CD14-positive monocyte (primary cell): Measurements from ENCODE around the gene MDN1. TPM values are rescaled to one million over a fixed set of nuclear protein-coding genes. Genes with fewer than 3 reads are reported as not detected.
A peak's percentile ranks its signal among the peaks of the same experiment; 100 is the strongest.
"Not testable (repeated sequence)": the region's sequence is repeated elsewhere in the genome, so short reads cannot be mapped to it uniquely, and the experiment has no call there.

Experiments
- DNase-seq, 3 donors: peaks; one replicate each; pipeline ENCODE4 v3.0.0-alpha.2; 2011 to 2022
- H2AFZ ChIP-seq: 2 replicates; pipeline ENCODE4 v1.6.0; 2012; ENCODE audit warnings: mild to moderate bottlenecking, low read depth, low read length, inconsistent platforms; ENCODE audit not compliant: insufficient read depth, poor library complexity, severe bottlenecking
- H3K27ac ChIP-seq, 2 donors: 1 replicate in 1 of 2; 2 replicates in 1 of 2; pipeline ENCODE4 v1.5.1; 2012 to 2013; ENCODE audit warnings: low read length in 2 of 2, control low read depth in 1 of 2, inconsistent platforms in 1 of 2, low read depth in 1 of 2, mild to moderate bottlenecking in 1 of 2
- H3K27me3 ChIP-seq, 2 donors: one replicate each; pipeline versions ENCODE4 v1.6.0 to v1.6.1; 2011 to 2013; ENCODE audit warnings: low read length in 2 of 2; ENCODE audit not compliant: control insufficient read depth in 2 of 2, insufficient read depth in 2 of 2
- H3K36me3 ChIP-seq, 2 donors: replicated peaks in 1 of 2; 1 replicate in 1 of 2; 2 replicates in 1 of 2; pipeline versions ENCODE4 v1.5.1 to v1.6.1; 2012 to 2013; ENCODE audit warnings: low read length in 2 of 2, control low read depth in 1 of 2, inconsistent platforms in 1 of 2, mild to moderate bottlenecking in 1 of 2; ENCODE audit not compliant: insufficient read depth in 2 of 2, control insufficient read depth in 1 of 2
- H3K4me1 ChIP-seq, 2 donors: 1 replicate in 1 of 2; 2 replicates in 1 of 2; pipeline versions ENCODE4 v1.5.1 to v1.6.1; 2012 to 2013; ENCODE audit warnings: low read length in 2 of 2, control low read depth in 1 of 2, inconsistent platforms in 1 of 2, mild to moderate bottlenecking in 1 of 2, moderate library complexity in 1 of 2; ENCODE audit not compliant: insufficient read depth in 2 of 2, control insufficient read depth in 1 of 2
- H3K4me2 ChIP-seq: replicated peaks from 2 replicates; pipeline ENCODE3; 2012; ENCODE audit warnings: low read length, moderate library complexity, mild to moderate bottlenecking; ENCODE audit not compliant: poor library complexity, severe bottlenecking; ENCODE audit errors: extremely low read depth
- H3K4me3 ChIP-seq, 3 experiments: fragments of 200-600 bp in 1 of 3; sonication (generic) in 1 of 3; replicated peaks in 1 of 3; 1 replicate in 2 of 3; 2 replicates in 1 of 3; pipeline ENCODE4 v1.5.1; 2011 to 2013; ENCODE audit warnings: low read length in 3 of 3, mild to moderate bottlenecking in 3 of 3, control low read depth in 2 of 3, low read depth in 2 of 3, inconsistent platforms in 1 of 3, moderate library complexity in 1 of 3
- H3K79me2 ChIP-seq: 2 replicates; pipeline ENCODE4 v1.6.0; 2012; ENCODE audit warnings: mild to moderate bottlenecking, control low read depth, inconsistent platforms, low read length, moderate library complexity; ENCODE audit not compliant: insufficient read depth
- H3K9ac ChIP-seq: 2 replicates; pipeline ENCODE4 v1.6.0; 2017; ENCODE audit warnings: low read length, mild to moderate bottlenecking; ENCODE audit not compliant: insufficient read depth, poor library complexity, severe bottlenecking
- H3K9me3 ChIP-seq, 2 donors: replicated peaks in 1 of 2; 1 replicate in 1 of 2; 2 replicates in 1 of 2; pipeline versions ENCODE4 v1.5.1 to v1.6.1; 2012 to 2013; ENCODE audit warnings: low read length in 2 of 2, control low read depth in 1 of 2; ENCODE audit not compliant: control insufficient read depth in 1 of 2, insufficient read depth in 1 of 2
- H4K20me1 ChIP-seq: 2 replicates; pipeline ENCODE4 v1.6.0; 2012; ENCODE audit warnings: mild to moderate bottlenecking, low read length, control low read depth, moderate library complexity; ENCODE audit not compliant: insufficient read depth
- H3K27ac Mint-ChIP-seq, 7 donors: one replicate each; pipeline ENCODE4 v1.8.0; 2020; ENCODE audit warnings: mild to moderate bottlenecking in 7 of 7, mixed read lengths in 7 of 7, moderate library complexity in 6 of 7, inconsistent platforms in 2 of 7
- H3K27me3 Mint-ChIP-seq, 3 donors: one replicate each; pipeline ENCODE4 v1.8.0; 2021 to 2022; ENCODE audit warnings: low read depth in 3 of 3, mild to moderate bottlenecking in 3 of 3, mixed read lengths in 3 of 3, moderate library complexity in 3 of 3, inconsistent platforms in 1 of 3
- H3K36me3 Mint-ChIP-seq, 2 donors: one replicate each; pipeline ENCODE4 v1.8.0; 2020; ENCODE audit warnings: mixed read lengths in 2 of 2, inconsistent platforms in 1 of 2, mild to moderate bottlenecking in 1 of 2
- H3K4me1 Mint-ChIP-seq: one replicate; pipeline ENCODE4 v1.8.0; 2020; ENCODE audit warnings: mild to moderate bottlenecking, mixed read lengths
- H3K4me3 Mint-ChIP-seq, 2 donors: one replicate each; pipeline ENCODE4 v1.8.0; 2020; ENCODE audit warnings: mild to moderate bottlenecking in 2 of 2, mixed read lengths in 2 of 2, moderate library complexity in 1 of 2
- H3K9me3 Mint-ChIP-seq, 7 donors: one replicate each; pipeline ENCODE4 v1.8.0; 2020 to 2022; ENCODE audit warnings: mixed read lengths in 7 of 7, mild to moderate bottlenecking in 6 of 7, moderate library complexity in 6 of 7, inconsistent platforms in 2 of 7
- CTCF ChIP-seq: fragments of 200-600 bp; IDR thresholded peaks from one replicate; pipeline ENCODE4 v1.8.0; 2022; ENCODE audit warnings: antibody characterized with exemption, mild to moderate bottlenecking
- WGBS: methylation state at CpG from one replicate; pipeline ENCODE4 v1.1.5; 2013; ENCODE audit warnings: missing lambda C conversion rate; ENCODE audit not compliant: insufficient coverage; 5-methylcytosine and 5-hydroxymethylcytosine counted together
- intact Hi-C, 2 donors: fragments of 100-400 bp; cut with micrococcal nuclease; formaldehyde crosslinking; loops; one replicate each; pipeline versions ENCODE4 v1.15.0 to v1.15.1; 2023
- polyA plus RNA-seq, 3 donors: library from polyadenylated mRNA; depleted of rRNA in 1 of 3; unstranded in 2 of 3; stranded (reverse) in 1 of 3; fragments of 300-500 nt in 2 of 3; fragments of >200 nt in 1 of 3; fragmentation: Illumina TruSeq in 2 of 3; gene quantifications; 1 replicate in 2 of 3; 2 replicates in 1 of 3; pipeline ENCODE4 v1.2.3, GENCODE V29; 2012 to 2021

MDN1 gene
- polyA plus RNA-seq, 3 donors, result 0.61 to 6.6 (median 1.8) TPM

- peaks cover 8% of the 10 kb centered on the region for H3K79me2 ChIP-seq
- WGBS, result 27% methylated on average over 7 of the region's 7 CpGs
- H3K27me3 Mint-ChIP-seq, result no peaks in the 10 kb centered on the region
- H3K4me3 ChIP-seq, result peak overlapping the region; percentile 57 to 91 (median 84)
- H2AFZ ChIP-seq, result peak overlapping the region; percentile 86
- peak overlapping the region; percentile 78 to 98 for H3K27ac ChIP-seq
- H3K9ac ChIP-seq, result peak overlapping the region; percentile 90
- H3K9me3 Mint-ChIP-seq, result peaks cover 0 to 3% (median 0%) of the 10 kb centered on the region in 7 donors
- peak overlapping the region; percentile 92 to 94 for H3K4me3 Mint-ChIP-seq
- H3K36me3 Mint-ChIP-seq, result peaks cover 28 to 31% of the 10 kb centered on the region in 2 donors
- peak overlapping the region; percentile 84 for H3K4me2 ChIP-seq
- H3K4me1 Mint-ChIP-seq, result peaks cover 21% of the 10 kb centered on the region
- H3K9me3 ChIP-seq, result no peaks in the 10 kb centered on the region
- peaks cover 11 to 39% of the 10 kb centered on the region in 2 donors for H3K36me3 ChIP-seq
- peak overlapping the region; percentile 96 to 98 (median 98) for H3K27ac Mint-ChIP-seq
- no peak for DNase-seq
- no peaks in the 10 kb centered on the region for H3K27me3 ChIP-seq
- no peaks in the 10 kb centered on the region for H4K20me1 ChIP-seq
- peaks cover 14 to 16% of the 10 kb centered on the region in 2 donors for H3K4me1 ChIP-seq
- intact Hi-C loops, result loop anchor here in 1 of 2 donors (10.0 kb wide), 2 partner anchors 283 to 673 kb away; partner anchors contain the start of genes RNGTT and UBE2J1
- no peak for TF ChIP-seq CTCF
Measured at GRCh38 chr6:89637960-89638319, 181.7 kb downstream of the MDN1 start.

GRCh38 chr6:89636412-89636811 is 183.2 kb downstream of the MDN1 start:
- intact Hi-C loops, result loop anchor here in 1 of 2 donors (10.0 kb wide), 2 partner anchors 282 to 672 kb away; partner anchors contain the start of genes RNGTT and UBE2J1

More at GRCh38 chr6:89636412-89636811, 183.2 kb downstream of the MDN1 start:
- H3K27ac ChIP-seq, H4K20me1 ChIP-seq, H3K9ac ChIP-seq, H3K4me2 ChIP-seq, H2AFZ ChIP-seq, H3K79me2 ChIP-seq, DNase-seq, H3K9me3 ChIP-seq, H3K9me3 Mint-ChIP-seq, H3K4me3 ChIP-seq, H3K27me3 Mint-ChIP-seq, H3K4me3 Mint-ChIP-seq, H3K27me3 ChIP-seq: not testable (repeated sequence)
- H3K36me3 ChIP-seq, result peaks cover 9 to 30% of the 10 kb centered on the region in 2 donors
- WGBS, result no CpG with 5 or more reads among the region's 3 CpGs
- Mint-ChIP-seq H3K4me1 (peaks cover 21% of the 10 kb centered on the region), H3K27ac (peak overlapping the region in 3 of 7 donors; percentile 13 to 42 (median 40)), H3K36me3 (peaks cover 27 to 30% of the 10 kb centered on the region in 2 donors)
- peaks cover 14 to 16% of the 10 kb centered on the region in 2 donors for H3K4me1 ChIP-seq
